ENCODE data around the gene PPP5C. TPM values are rescaled to one million over a fixed set of nuclear protein-coding genes. Genes with fewer than 3 reads are reported as not detected.

Gene PPP5C
- total RNA-seq, 1 experiment from 2014 or later: 85.4 TPM

GRCh38 chr19:46384396-46384795 lies 37.5 kb downstream of the PPP5C start:
- POLR2A ChIA-PET (ENCODE audit: unreplicated experiment): no interaction called here
- peaks cover 24% of the 10 kb centered on the region; the same call in 1 of the 2 replicates for H3K36me3 ChIP-seq (ENCODE audit: low read depth)
- TF ChIP-seq CTCF (conservative IDR thresholded peaks at IDR 0.05) (no peak), EZH2 (IDR thresholded peaks at IDR 0.05; ENCODE audit: low read depth) (no peak)

GRCh38 chr19:46385636-46386035 lies 38.7 kb downstream of the PPP5C start:
- Histone ChIP-seq H3K36me3 (ENCODE audit: low read depth) (peaks cover 33% of the 10 kb centered on the region; the same call in 1 of the 2 replicates), H3F3A (ENCODE audit: insufficient read depth, low read depth) (peaks cover 7% of the 10 kb centered on the region; the same call in 1 of the 2 replicates), H3K27me3 (ENCODE audit: insufficient read depth, low read depth) (no peaks in the 10 kb centered on the region), H3K79me2 (ENCODE audit: low read depth) (no peaks in the 10 kb centered on the region), H3K27ac (no peak overlapping the region), H3K9me3 (ENCODE audit: insufficient read depth, low read depth) (no peaks in the 10 kb centered on the region; the same call in 1 of the 2 replicates), H3K9me2 (ENCODE audit: insufficient read depth) (no peaks in the 10 kb centered on the region), H3K4me1 (replicated peaks; ENCODE audit: insufficient read depth) (no peaks in the 10 kb centered on the region), H2AFZ (no peak overlapping the region), H3K4me3 (no peak overlapping the region), H3K4me2 (no peak overlapping the region), H4K20me1 (ENCODE audit: insufficient read depth) (peaks cover 4% of the 10 kb centered on the region)
- intact Hi-C loops (cut with micrococcal nuclease; ENCODE audit: unreplicated experiment): no loop called here
- BruUV-seq (replicated peaks): no TSS peak
- TF ChIP-seq CTCF (conservative IDR thresholded peaks at IDR 0.05): no peak
- no peak for TF ChIP-seq EZH2 (IDR thresholded peaks at IDR 0.05; ENCODE audit: low read depth)
- CTCF ChIA-PET: no interaction called here
- POLR2A ChIA-PET (ENCODE audit: unreplicated experiment): no interaction called here
- DNase-seq: no peak

More at GRCh38 chr19:46384396-46384795, 37.5 kb downstream of the PPP5C start:
- no peaks in the 10 kb centered on the region; the same call in 1 of the 2 replicates for H3K9me3 ChIP-seq (ENCODE audit: insufficient read depth, low read depth)
- H3K4me1 ChIP-seq (replicated peaks; ENCODE audit: insufficient read depth): no peaks in the 10 kb centered on the region
- H3K4me3 ChIP-seq: no peak overlapping the region
- no peak overlapping the region for H3K4me2 ChIP-seq
- H3K9me2 ChIP-seq (ENCODE audit: insufficient read depth): no peaks in the 10 kb centered on the region
- DNase-seq: no peak
- no peak overlapping the region for H2AFZ ChIP-seq
- BruUV-seq (replicated peaks): no TSS peak
- CTCF ChIA-PET: no interaction called here
- H3F3A ChIP-seq (ENCODE audit: insufficient read depth, low read depth): peaks cover 7% of the 10 kb centered on the region; the same call in 1 of the 2 replicates
- intact Hi-C loops (cut with micrococcal nuclease; ENCODE audit: unreplicated experiment): no loop called here
- H3K79me2 ChIP-seq (ENCODE audit: low read depth): no peaks in the 10 kb centered on the region
- no peak overlapping the region for H3K27ac ChIP-seq
- no peaks in the 10 kb centered on the region for H3K27me3 ChIP-seq (ENCODE audit: insufficient read depth, low read depth)
- H4K20me1 ChIP-seq (ENCODE audit: insufficient read depth): peaks cover 8% of the 10 kb centered on the region

GRCh38 chr19:46386151-46386550 lies 39.3 kb downstream of the PPP5C start:
- Histone ChIP-seq H3K36me3 (ENCODE audit: low read depth) (peaks cover 31% of the 10 kb centered on the region; the same call in 1 of the 2 replicates), H3K4me1 (replicated peaks; ENCODE audit: insufficient read depth) (no peaks in the 10 kb centered on the region), H2AFZ (no peak overlapping the region), H3K27me3 (ENCODE audit: insufficient read depth, low read depth) (no peaks in the 10 kb centered on the region), H3K79me2 (ENCODE audit: low read depth) (no peaks in the 10 kb centered on the region), H3F3A (ENCODE audit: insufficient read depth, low read depth) (peaks cover 6% of the 10 kb centered on the region), H3K4me3 (no peak overlapping the region), H3K27ac (no peak overlapping the region), H4K20me1 (ENCODE audit: insufficient read depth) (peaks cover 4% of the 10 kb centered on the region), H3K9me3 (ENCODE audit: insufficient read depth, low read depth) (no peaks in the 10 kb centered on the region; the same call in 1 of the 2 replicates), H3K9me2 (ENCODE audit: insufficient read depth) (no peaks in the 10 kb centered on the region), H3K4me2 (no peak overlapping the region)
- intact Hi-C loops (cut with micrococcal nuclease; ENCODE audit: unreplicated experiment): no loop called here
- ChIA-PET CTCF (interaction anchor here (0.6 to 0.9 kb wide), 2 partner anchors 50 to 55 kb away, joined by 4 to 6 read pairs; no protein-coding TSS in a partner anchor), POLR2A (ENCODE audit: unreplicated experiment) (interaction anchor here (0.5 kb wide), 1 partner anchor 273 kb away, joined by 16 read pairs; no protein-coding TSS in a partner anchor)
- TF ChIP-seq CTCF (conservative IDR thresholded peaks at IDR 0.05) (no peak), EZH2 (IDR thresholded peaks at IDR 0.05; ENCODE audit: low read depth) (no peak)
- DNase-seq: no peak
- no TSS peak for BruUV-seq (replicated peaks)
